ENCODE results near the gene ZNF90.

DNA sequence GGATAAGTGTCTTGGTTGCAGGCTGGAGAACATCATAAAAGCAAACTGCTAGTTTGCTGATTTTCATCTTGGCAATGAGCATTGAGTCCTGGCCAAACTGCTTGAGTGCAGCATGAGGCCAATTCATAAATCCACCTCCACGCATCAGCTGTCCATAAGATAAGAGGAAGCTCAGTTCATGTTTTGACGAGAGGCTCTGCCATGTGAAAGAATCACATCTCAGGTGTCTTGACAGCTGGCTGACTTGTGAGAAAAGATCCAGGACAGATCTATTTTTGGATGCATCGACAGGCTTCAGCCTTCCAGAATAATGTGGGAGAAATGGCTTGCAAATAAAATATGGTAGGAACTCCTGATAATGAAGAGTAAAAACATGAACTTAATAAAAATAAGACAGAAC is 33.1 kb upstream of the ZNF90 start:
- TF ChIP-seq, protein P1, sequence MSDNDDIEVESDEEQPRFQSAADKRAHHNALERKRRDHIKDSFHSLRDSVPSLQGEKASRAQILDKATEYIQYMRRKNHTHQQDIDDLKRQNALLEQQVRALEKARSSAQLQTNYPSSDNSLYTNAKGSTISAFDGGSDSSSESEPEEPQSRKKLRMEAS (IDR thresholded peaks at IDR 0.05), result no peak
- TF ChIP-seq RAD21 (IDR thresholded peaks at IDR 0.05; ENCODE audit: low read depth) (no peak), EP300 (IDR thresholded peaks at IDR 0.05; ENCODE audit: borderline replicate concordance) (no peak), YY1 (IDR thresholded peaks at IDR 0.05; ENCODE audit: low read depth) (no peak), NFIC (IDR thresholded peaks at IDR 0.05) (no peak), TAF1 (IDR thresholded peaks at IDR 0.05; ENCODE audit: low read depth) (no peak), FOXM1 (IDR thresholded peaks at IDR 0.05; ENCODE audit: borderline replicate concordance, low read depth) (no peak), CREB1 (IDR thresholded peaks at IDR 0.05; ENCODE audit: low read depth) (no peak)
- TF ChIP-seq, protein P2, sequence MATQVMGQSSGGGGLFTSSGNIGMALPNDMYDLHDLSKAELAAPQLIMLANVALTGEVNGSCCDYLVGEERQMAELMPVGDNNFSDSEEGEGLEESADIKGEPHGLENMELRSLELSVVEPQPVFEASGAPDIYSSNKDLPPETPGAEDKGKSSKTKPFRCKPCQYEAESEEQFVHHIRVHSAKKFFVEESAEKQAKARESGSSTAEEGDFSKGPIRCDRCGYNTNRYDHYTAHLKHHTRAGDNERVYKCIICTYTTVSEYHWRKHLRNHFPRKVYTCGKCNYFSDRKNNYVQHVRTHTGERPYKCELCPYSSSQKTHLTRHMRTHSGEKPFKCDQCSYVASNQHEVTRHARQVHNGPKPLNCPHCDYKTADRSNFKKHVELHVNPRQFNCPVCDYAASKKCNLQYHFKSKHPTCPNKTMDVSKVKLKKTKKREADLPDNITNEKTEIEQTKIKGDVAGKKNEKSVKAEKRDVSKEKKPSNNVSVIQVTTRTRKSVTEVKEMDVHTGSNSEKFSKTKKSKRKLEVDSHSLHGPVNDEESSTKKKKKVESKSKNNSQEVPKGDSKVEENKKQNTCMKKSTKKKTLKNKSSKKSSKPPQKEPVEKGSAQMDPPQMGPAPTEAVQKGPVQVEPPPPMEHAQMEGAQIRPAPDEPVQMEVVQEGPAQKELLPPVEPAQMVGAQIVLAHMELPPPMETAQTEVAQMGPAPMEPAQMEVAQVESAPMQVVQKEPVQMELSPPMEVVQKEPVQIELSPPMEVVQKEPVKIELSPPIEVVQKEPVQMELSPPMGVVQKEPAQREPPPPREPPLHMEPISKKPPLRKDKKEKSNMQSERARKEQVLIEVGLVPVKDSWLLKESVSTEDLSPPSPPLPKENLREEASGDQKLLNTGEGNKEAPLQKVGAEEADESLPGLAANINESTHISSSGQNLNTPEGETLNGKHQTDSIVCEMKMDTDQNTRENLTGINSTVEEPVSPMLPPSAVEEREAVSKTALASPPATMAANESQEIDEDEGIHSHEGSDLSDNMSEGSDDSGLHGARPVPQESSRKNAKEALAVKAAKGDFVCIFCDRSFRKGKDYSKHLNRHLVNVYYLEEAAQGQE (IDR thresholded peaks at IDR 0.05; ENCODE audit: low read depth), result no peak
